ENCODE results near the gene ATRN. TPM values are rescaled to one million over a fixed set of nuclear protein-coding genes. Genes with fewer than 3 reads are reported as not detected.

ATRN gene
- total RNA-seq, 1 donor from 2014 or later: 52.0 TPM

GRCh38 chr20:3640259-3640658 lies 169.4 kb downstream of the ATRN start:
- H3K27me3 Mint-ChIP-seq (ENCODE audit: low read depth): no peaks in the 10 kb centered on the region
- H3K27ac Mint-ChIP-seq (ENCODE audit: unreplicated experiment): no peak overlapping the region
- DNase-seq (ENCODE audit: low spot score): no peak
- H3K36me3 Mint-ChIP-seq (ENCODE audit: low read depth): peaks cover 25% of the 10 kb centered on the region
- peaks cover 14% of the 10 kb centered on the region for H3K9me3 Mint-ChIP-seq (ENCODE audit: low read depth)
- H3K4me3 Mint-ChIP-seq (ENCODE audit: unreplicated experiment): no peak overlapping the region
- no peaks in the 10 kb centered on the region for H3K4me1 Mint-ChIP-seq (ENCODE audit: low read depth)
- TF ChIP-seq, protein P1, sequence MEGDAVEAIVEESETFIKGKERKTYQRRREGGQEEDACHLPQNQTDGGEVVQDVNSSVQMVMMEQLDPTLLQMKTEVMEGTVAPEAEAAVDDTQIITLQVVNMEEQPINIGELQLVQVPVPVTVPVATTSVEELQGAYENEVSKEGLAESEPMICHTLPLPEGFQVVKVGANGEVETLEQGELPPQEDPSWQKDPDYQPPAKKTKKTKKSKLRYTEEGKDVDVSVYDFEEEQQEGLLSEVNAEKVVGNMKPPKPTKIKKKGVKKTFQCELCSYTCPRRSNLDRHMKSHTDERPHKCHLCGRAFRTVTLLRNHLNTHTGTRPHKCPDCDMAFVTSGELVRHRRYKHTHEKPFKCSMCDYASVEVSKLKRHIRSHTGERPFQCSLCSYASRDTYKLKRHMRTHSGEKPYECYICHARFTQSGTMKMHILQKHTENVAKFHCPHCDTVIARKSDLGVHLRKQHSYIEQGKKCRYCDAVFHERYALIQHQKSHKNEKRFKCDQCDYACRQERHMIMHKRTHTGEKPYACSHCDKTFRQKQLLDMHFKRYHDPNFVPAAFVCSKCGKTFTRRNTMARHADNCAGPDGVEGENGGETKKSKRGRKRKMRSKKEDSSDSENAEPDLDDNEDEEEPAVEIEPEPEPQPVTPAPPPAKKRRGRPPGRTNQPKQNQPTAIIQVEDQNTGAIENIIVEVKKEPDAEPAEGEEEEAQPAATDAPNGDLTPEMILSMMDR (IDR thresholded peaks at IDR 0.05): no peak

DNA sequence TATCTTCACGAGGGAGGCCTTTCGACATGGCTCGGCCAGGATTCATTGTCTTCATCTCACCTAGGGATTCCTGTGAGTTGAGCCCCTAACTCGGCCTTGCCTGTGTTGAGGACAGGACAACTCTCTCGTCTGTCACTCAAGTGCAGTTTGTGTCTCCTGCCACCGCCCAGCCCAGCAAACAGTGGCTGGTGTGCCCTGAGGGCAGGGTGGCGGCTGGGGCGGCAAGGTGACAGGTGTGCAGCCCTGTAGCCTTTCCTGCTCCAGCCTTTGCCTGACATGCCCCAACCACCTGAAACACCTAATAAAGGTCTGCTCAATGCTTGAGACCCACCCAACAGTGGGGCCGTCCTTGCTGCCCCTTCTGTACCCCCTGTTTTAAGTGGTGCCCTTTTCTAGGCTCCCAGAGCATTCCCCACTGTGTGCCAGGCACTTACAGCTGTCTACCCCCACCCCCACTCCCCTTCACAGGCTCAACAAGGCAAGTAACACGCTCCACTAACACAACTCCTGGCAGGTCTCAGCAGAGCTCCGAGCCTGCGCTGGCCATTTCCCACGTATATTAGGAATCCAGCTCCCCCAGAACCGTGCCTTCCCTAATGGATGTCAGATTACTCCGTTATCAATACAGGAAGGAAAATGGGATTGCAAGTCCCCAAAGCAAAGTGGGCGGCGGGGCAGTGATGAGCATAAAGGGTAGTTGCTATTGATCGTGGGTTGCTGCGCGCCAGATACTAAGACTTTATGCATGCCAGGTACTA lies 174.7 kb downstream of the ATRN start:
- TF ChIP-seq, protein P1 (IDR thresholded peaks at IDR 0.05): no peak
- no peak for DNase-seq (ENCODE audit: low spot score)
- H3K4me1 Mint-ChIP-seq (ENCODE audit: low read depth): no peaks in the 10 kb centered on the region
- H3K27me3 Mint-ChIP-seq (ENCODE audit: low read depth): no peaks in the 10 kb centered on the region
- H3K27ac Mint-ChIP-seq (ENCODE audit: unreplicated experiment): no peak overlapping the region
- H3K36me3 Mint-ChIP-seq (ENCODE audit: low read depth): peaks cover 30% of the 10 kb centered on the region
- no peak overlapping the region for H3K4me3 Mint-ChIP-seq (ENCODE audit: unreplicated experiment)
- H3K9me3 Mint-ChIP-seq (ENCODE audit: low read depth): peaks cover 6% of the 10 kb centered on the region

GRCh38 chr20:3646067-3646440 lies 175.2 kb downstream of the ATRN start:
- no peaks in the 10 kb centered on the region for H3K4me1 Mint-ChIP-seq (ENCODE audit: low read depth)
- H3K4me3 Mint-ChIP-seq (ENCODE audit: unreplicated experiment): no peak overlapping the region
- H3K27ac Mint-ChIP-seq (ENCODE audit: unreplicated experiment): no peak overlapping the region
- DNase-seq (ENCODE audit: low spot score): no peak
- peaks cover 25% of the 10 kb centered on the region for H3K36me3 Mint-ChIP-seq (ENCODE audit: low read depth)
- peaks cover under 1% of the 10 kb centered on the region for H3K9me3 Mint-ChIP-seq (ENCODE audit: low read depth)
- TF ChIP-seq, protein P1 (IDR thresholded peaks at IDR 0.05): no peak
- no peaks in the 10 kb centered on the region for H3K27me3 Mint-ChIP-seq (ENCODE audit: low read depth)

- Mint-ChIP-seq H3K27me3 (ENCODE audit: low read depth) (no peaks in the 10 kb centered on the region), H3K36me3 (ENCODE audit: low read depth) (peaks cover 24% of the 10 kb centered on the region), H3K27ac (ENCODE audit: unreplicated experiment) (no peak overlapping the region), H3K9me3 (ENCODE audit: low read depth) (no peaks in the 10 kb centered on the region), H3K4me3 (ENCODE audit: unreplicated experiment) (no peak overlapping the region), H3K4me1 (ENCODE audit: low read depth) (no peaks in the 10 kb centered on the region)
- TF ChIP-seq, protein P1 (IDR thresholded peaks at IDR 0.05): no peak
- no peak for DNase-seq (ENCODE audit: low spot score)
These were observed 175.8 kb downstream of the ATRN start for GRCh38 chr20:3646651-3647050.

- H3K4me1 Mint-ChIP-seq (ENCODE audit: low read depth): no peaks in the 10 kb centered on the region
- H3K4me3 Mint-ChIP-seq (ENCODE audit: unreplicated experiment): no peak overlapping the region
- no peak for DNase-seq (ENCODE audit: low spot score)
- no peaks in the 10 kb centered on the region for H3K9me3 Mint-ChIP-seq (ENCODE audit: low read depth)
- H3K36me3 Mint-ChIP-seq (ENCODE audit: low read depth): peaks cover 21% of the 10 kb centered on the region
- no peaks in the 10 kb centered on the region for H3K27me3 Mint-ChIP-seq (ENCODE audit: low read depth)
- no peak overlapping the region for H3K27ac Mint-ChIP-seq (ENCODE audit: unreplicated experiment)
- TF ChIP-seq, protein P1 (IDR thresholded peaks at IDR 0.05): no peak
These were observed 176.7 kb downstream of the ATRN start for GRCh38 chr20:3647473-3647872.
